K562 (cell line): ENCODE results near the gene SNX3. TPM values are rescaled to one million over a fixed set of nuclear protein-coding genes. Genes with fewer than 3 reads are reported as not detected.

Source experiments
- ATAC-seq: fragments of 200-7000 bp; cut with Tn5 transposase; 3 replicates; pipeline ENCODE4 v1.9.1; 2020; ENCODE audit warnings: moderate library complexity
- BruUV-seq: library from RNA; stranded (reverse); fragments of 400-500 nt; replicated peaks from 2 replicates; lab custom pipeline; 2021; lab: Mats Ljungman, UMichigan
- CTCF ChIA-PET: fragments of 300-600 bp; formaldehyde crosslinking; extraction: SDS; loops from one replicate; lab custom pipeline; 2021; ENCODE audit warnings: low intra/inter-chr PET ratio; lab: Yijun Ruan, JAX
- POLR2A ChIA-PET: fragments of 300-600, 350-650 bp; sonication (Branson Sonifier 250); formaldehyde crosslinking; extraction: SDS; loops from one replicate; lab custom pipeline; 2021; ENCODE audit warnings: antibody characterized with exemption, inconsistent platforms; lab: Yijun Ruan, JAX
- DNase-seq, 4 experiments: peaks; one replicate each; pipeline versions ENCODE4 v3.0.0 to v3.0.0-alpha.2; 2011 to 2018; ENCODE audit warnings: low spot score in 3 of 4, mixed read lengths in 3 of 4; ENCODE audit errors: extremely low read depth in 1 of 4
- FAIRE-seq: peaks from 2 replicates; lab custom pipeline; 2011; peaks lifted over from hg19 to GRCh38; lab: Jason Lieb, UNC
- H2AFZ ChIP-seq: 2 replicates; pipeline ENCODE4 v1.6.0; 2011; ENCODE audit warnings: low read depth, low read length, control low read depth, inconsistent platforms
- H3K27ac ChIP-seq: fragments of 200-600 bp; 3 replicates; pipeline ENCODE4 v1.8.0; 2011; ENCODE audit warnings: low read depth, mild to moderate bottlenecking, control low read depth, inconsistent platforms, low read length, moderate library complexity, mixed read lengths; ENCODE audit errors: extremely low read depth
- H3K27me3 ChIP-seq, 2 experiments: fragments of 300-600 bp in 1 of 2; 2 replicates in 1 of 2; 3 replicates in 1 of 2; pipeline versions ENCODE4 v1.6.0 to v1.8.0; 2011; ENCODE audit warnings: inconsistent platforms in 2 of 2, low read length in 2 of 2, mild to moderate bottlenecking in 1 of 2, mixed read lengths in 1 of 2, moderate library complexity in 1 of 2; ENCODE audit not compliant: control insufficient read depth in 2 of 2, insufficient read depth in 2 of 2
- H3K36me3 ChIP-seq: fragments of 300-600 bp; 3 replicates; pipeline ENCODE4 v1.8.0; 2011; ENCODE audit warnings: mild to moderate bottlenecking, low read length, inconsistent platforms; ENCODE audit not compliant: control insufficient read depth, insufficient read depth
- H3K4me1 ChIP-seq, 2 experiments: fragments of 200-600 bp in 1 of 2; replicated peaks in 1 of 2; 2 replicates in 1 of 2; 3 replicates in 1 of 2; pipeline versions ENCODE4 v1.5.1 to v1.8.0; 2011; ENCODE audit warnings: inconsistent platforms in 2 of 2, low read length in 2 of 2, mild to moderate bottlenecking in 1 of 2, mixed read lengths in 1 of 2, moderate library complexity in 1 of 2; ENCODE audit not compliant: control insufficient read depth in 2 of 2, insufficient read depth in 2 of 2
- H3K4me2 ChIP-seq: 2 replicates; pipeline ENCODE4 v1.6.1; 2011; ENCODE audit warnings: low read length, control low read depth, inconsistent platforms, mixed read lengths; ENCODE audit not compliant: insufficient read depth
- H3K4me3 ChIP-seq: fragments of 200-600 bp; sonication (generic), shearing (Covaris generic); 2 replicates; pipeline ENCODE4 v1.5.1; 2016; ENCODE audit warnings: control low read depth, inconsistent platforms
- H3K79me2 ChIP-seq: fragments of 200-600 bp; 3 replicates; pipeline ENCODE4 v1.8.0; 2011; ENCODE audit warnings: low read length, inconsistent platforms; ENCODE audit not compliant: control insufficient read depth, insufficient read depth
- H3K9ac ChIP-seq, 2 experiments: 2 replicates each; pipeline versions ENCODE4 v1.6.0 to v1.6.1; 2011; ENCODE audit warnings: low read depth in 2 of 2, low read length in 2 of 2, control low read depth in 1 of 2, inconsistent platforms in 1 of 2, mild to moderate bottlenecking in 1 of 2, mixed read lengths in 1 of 2; ENCODE audit not compliant: insufficient read depth in 1 of 2
- H3K9me1 ChIP-seq: one replicate; pipeline ENCODE4 v1.6.0; 2011; ENCODE audit warnings: inconsistent platforms, mild to moderate bottlenecking, low read length, moderate library complexity; ENCODE audit not compliant: control insufficient read depth, insufficient read depth
- H3K9me3 ChIP-seq: replicated peaks from 2 replicates; pipeline ENCODE4 v1.5.1; 2011; ENCODE audit warnings: low read depth, low read length, inconsistent platforms; ENCODE audit not compliant: control insufficient read depth, insufficient read depth
- H4K20me1 ChIP-seq: replicated peaks from 2 replicates; pipeline ENCODE4 v1.6.1; 2011; ENCODE audit warnings: low read length, inconsistent platforms, mixed read lengths; ENCODE audit not compliant: control insufficient read depth, insufficient read depth
- MCM7 ChIP-seq, 2 experiments: fragments of 450-650 bp; IDR thresholded peaks; 2 replicates each; pipeline ENCODE4 v1.6.1; 2016 to 2018
- MEF2A ChIP-seq: IDR thresholded peaks from 2 replicates; pipeline ENCODE4 v1.6.1; 2011; ENCODE audit warnings: low read depth, mild to moderate bottlenecking, low read length, moderate library complexity; ENCODE audit not compliant: control insufficient read depth
- PCBP1 ChIP-seq: fragments of 200-400 bp; formaldehyde crosslinking; IDR thresholded peaks from 2 replicates; pipeline ENCODE4 v1.6.1; 2018; ENCODE audit warnings: mild to moderate bottlenecking, low read depth, low read length; ENCODE audit not compliant: poor library complexity, severe bottlenecking
- RAD51 ChIP-seq: fragments of 450-650 bp; IDR thresholded peaks from 2 replicates; pipeline ENCODE4 v1.7.1; 2016; ENCODE audit warnings: low read depth, mild to moderate bottlenecking, borderline replicate concordance
- SMARCA5 ChIP-seq: fragments of 450-650 bp; IDR thresholded peaks from 2 replicates; pipeline ENCODE4 v1.6.1; 2016
- ZNF384 ChIP-seq: IDR thresholded peaks from 2 replicates; pipeline ENCODE4 v1.6.1; 2012; ENCODE audit warnings: low read depth, low read length, improper control_type of control experiment
- ZNF75A ChIP-seq: fragments of 450-650 bp; formaldehyde crosslinking; IDR thresholded peaks from 2 replicates; pipeline ENCODE4 v1.4.0; 2020; ENCODE audit warnings: mild to moderate bottlenecking
- WGBS: fragments of 100-300 bp; shearing (Covaris generic); methylation state at CpG from one replicate; pipeline ENCODE4 v1.1.6; 2016; ENCODE audit warnings: low coverage, mixed read lengths; ENCODE audit not compliant: insufficient coverage; ENCODE audit errors: missing lambda C conversion rate; 5-methylcytosine and 5-hydroxymethylcytosine counted together
- in situ Hi-C: fragments of 300-500 bp; cut with MboI; formaldehyde crosslinking; loops from 4 replicates; pipeline ENCODE4 v1.15.0; 2018; ENCODE audit warnings: inconsistent platforms, mixed read lengths
- intact Hi-C: fragments of 100-400 bp; cut with micrococcal nuclease; formaldehyde crosslinking; loops from 2 replicates; pipeline ENCODE4 v1.14.2; 2022
- polyA plus RNA-seq, 8 experiments: library from polyadenylated mRNA; depleted of rRNA in 4 of 8; stranded (reverse) in 5 of 8; unstranded in 3 of 8; fragments of >200 nt; fragmentation: Nextera tagmentation in 2 of 8; fragmentation: Illumina TruSeq in 1 of 8; extraction: Ambion mirVana in 2 of 8; extraction: Trizol in 1 of 8; gene quantifications; 2 replicates each; pipeline versions ENCODE4 v1.2.1 to v1.2.3, GENCODE V29; 2011 to 2014; ENCODE audit warnings: inconsistent platforms in 1 of 8, missing spikeins in 1 of 8
- total RNA-seq, 7 experiments: library from RNA; depleted of rRNA in 6 of 7; stranded (reverse); fragments of >200 nt in 6 of 7; fragmentation: Illumina TruSeq in 2 of 7; extraction: Trizol in 2 of 7; gene quantifications; 2 replicates each; pipeline versions ENCODE4 v1.2.1 to v1.2.3, GENCODE V29; 2011 to 2021; ENCODE audit warnings: low replicate concordance in 1 of 7

The SNX3 gene
- total and polyA plus RNA-seq, 9 of the 15 experiments (the other 6 are each of a cell fraction or from before 2014, with no cell fraction given), result 48.9 to 410 (median 159) TPM

DNA sequence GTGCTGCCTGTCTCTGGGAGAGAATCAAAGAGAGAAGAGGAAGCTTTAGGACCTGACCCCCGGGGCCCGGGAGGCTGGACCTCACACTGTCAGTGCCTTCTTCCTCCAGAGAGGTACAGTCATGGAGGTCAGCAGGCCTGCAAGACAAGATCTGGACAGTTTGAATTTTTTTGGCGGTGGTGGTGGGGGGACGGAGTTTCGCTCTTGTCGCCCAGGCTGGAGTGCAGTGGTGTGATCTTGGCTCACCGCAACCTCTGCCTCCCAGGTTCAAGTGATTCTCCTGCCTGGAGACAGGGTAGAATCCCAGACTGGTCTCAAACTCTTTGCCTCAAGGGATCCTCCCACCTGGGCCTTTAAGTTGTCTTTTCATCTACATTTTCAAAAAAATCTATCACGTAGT lies 60.7 kb downstream of the SNX3 start:
- ATAC-seq, result no peak
- BruUV-seq, result no TSS peak
- Histone ChIP-seq H2AFZ (no peak overlapping the region), H3K27ac (no peak overlapping the region), H3K9me1 (no peaks in the 10 kb centered on the region), H3K79me2 (no peaks in the 10 kb centered on the region), H3K4me1 (peaks cover 0 to 9% of the 10 kb centered on the region in 2 experiments; a peak in 2 of 5 replicates), H3K27me3 (peaks cover under 1 to 2% of the 10 kb centered on the region in 2 experiments; a peak in 3 of 5 replicates), H4K20me1 (no peaks in the 10 kb centered on the region), H3K36me3 (no peaks in the 10 kb centered on the region), H3K4me3 (no peak overlapping the region), H3K9me3 (no peaks in the 10 kb centered on the region), H3K9ac (no peak overlapping the region), H3K4me2 (no peak overlapping the region)
- DNase-seq, result no peak
- intact Hi-C loops (no loop called here), in situ Hi-C loops (no loop called here)
- POLR2A ChIA-PET, result interaction anchor here (2.4 kb wide), 1 partner anchor 9 kb away, joined by 7 read pairs; no protein-coding TSS in a partner anchor
- no peak for TF ChIP-seq ZNF384
- no peak for TF ChIP-seq MCM7 (IDR thresholded peaks at IDR 0.05)
- TF ChIP-seq ZNF75A, result no peak
- TF ChIP-seq PCBP1, result no peak
- TF ChIP-seq MEF2A, result no peak
- TF ChIP-seq SMARCA5, result no peak
- TF ChIP-seq RAD51, result no peak
- FAIRE-seq, result no peak
- WGBS, result 70% methylated on average over 8 of the region's 8 CpGs
- CTCF ChIA-PET, result no interaction called here
